Middle frontal gyrus (tissue), 1 donor: ENCODE results near the gene ZEB1.
A peak's percentile ranks its signal among the peaks of the same experiment; 100 is the strongest.
"Not testable (repeated sequence)": the region's sequence is repeated elsewhere in the genome, so short reads cannot be mapped to it uniquely, and the experiment has no call there.

Source experiments
- DNase-seq: peaks from one replicate; pipeline ENCODE4 v3.0.0-alpha.2; 2015; ENCODE audit warnings: low spot score; ENCODE audit errors: extremely low spot score

The ZEB1 gene

DNA sequence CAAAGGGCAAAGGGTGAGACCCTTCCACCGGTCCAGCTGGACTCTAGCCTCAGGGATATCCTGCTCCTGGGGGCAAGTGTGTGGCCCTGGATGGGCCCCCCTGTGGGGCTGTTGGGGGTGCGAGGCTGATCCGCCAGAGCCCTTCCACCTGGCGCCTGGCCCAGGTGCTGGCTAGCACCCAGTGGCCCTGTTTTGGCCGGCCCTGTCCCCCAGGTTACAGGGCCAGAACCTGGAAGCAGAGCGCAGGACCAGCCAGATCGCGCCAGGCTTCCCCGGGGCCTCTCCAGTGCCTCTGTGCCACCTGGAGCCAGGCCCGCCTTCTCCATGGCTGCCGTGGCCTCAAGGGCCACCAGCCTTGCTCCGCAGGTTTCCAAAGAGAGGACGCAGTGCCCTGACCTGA lies 45.2 kb downstream of the ZEB1 start:
- not testable (repeated sequence) for DNase-seq

DNA sequence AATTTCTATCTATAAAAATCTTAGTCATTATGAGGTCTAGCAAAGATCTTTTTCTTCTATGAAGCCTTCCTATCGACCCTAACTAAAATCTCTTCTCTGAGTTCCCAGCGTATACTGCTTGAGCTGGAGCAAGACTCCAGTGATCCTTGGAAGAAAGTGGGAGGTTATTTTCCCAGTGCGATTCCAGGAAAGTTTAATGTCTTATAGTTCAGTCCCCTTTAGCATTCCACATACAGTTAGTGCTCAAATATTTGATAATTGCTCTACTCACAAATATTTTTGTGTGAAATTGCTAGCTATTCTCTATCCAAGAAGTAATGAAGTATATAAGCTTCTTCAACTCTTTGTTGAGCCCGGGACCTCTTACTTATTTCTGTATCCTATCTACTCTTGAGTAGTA lies 47.7 kb downstream of the ZEB1 start:
- DNase-seq: no peak

GRCh38 chr10:31368724-31369123 lies 49.7 kb downstream of the ZEB1 start:
- DNase-seq: no peak

DNA sequence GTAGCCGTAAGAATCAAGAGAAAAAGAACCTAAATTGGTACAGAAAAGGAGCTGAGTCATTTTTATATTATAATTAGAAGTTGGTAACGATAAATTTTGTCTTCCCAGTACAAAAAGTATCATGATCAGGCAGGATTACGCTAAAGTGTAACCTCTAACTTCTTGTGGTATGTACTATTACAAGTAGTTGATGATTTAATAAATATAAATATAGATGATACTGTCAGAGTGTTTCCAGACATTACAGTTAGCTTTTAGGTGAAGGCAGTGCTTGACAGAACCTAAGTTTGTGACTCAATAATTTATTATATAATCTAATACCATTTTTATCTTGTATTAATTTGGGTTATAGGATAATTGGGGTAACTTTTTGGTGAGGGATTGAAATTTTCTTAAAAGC lies 53.4 kb downstream of the ZEB1 start:
- DNase-seq: no peak

DNA sequence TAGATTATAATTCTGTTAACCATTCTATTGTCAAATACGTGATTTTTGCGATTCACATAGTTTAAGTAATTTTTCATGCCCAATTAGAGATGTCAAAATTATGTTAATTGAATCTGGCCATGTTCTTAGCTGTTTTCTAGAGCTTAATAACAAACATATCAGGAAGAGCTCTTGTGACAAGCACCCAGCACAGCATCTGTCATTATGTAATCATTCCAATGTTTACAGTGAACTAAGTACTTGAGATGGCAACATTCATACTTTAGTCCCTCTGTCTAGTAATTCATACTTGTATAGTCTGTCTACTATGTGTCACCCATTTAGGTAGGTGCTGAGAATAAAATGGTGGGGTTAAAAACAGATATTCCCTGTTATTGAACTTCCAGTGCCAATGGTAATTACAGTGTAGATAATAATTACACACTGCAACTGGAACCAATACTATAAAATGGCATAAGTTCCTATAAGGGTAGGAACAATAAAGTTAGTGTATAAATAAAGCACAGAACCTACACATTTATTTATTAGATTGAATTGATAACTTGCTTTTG lies 55.2 kb downstream of the ZEB1 start:
- no peak for DNase-seq

- DNase-seq: no peak
These were observed 62.2 kb downstream of the ZEB1 start for GRCh38 chr10:31381171-31381570.

GRCh38 chr10:31381766-31382316 lies 62.8 kb downstream of the ZEB1 start:
- DNase-seq: no peak

- no peak for DNase-seq
These were observed 65.0 kb downstream of the ZEB1 start for GRCh38 chr10:31383810-31384588.

DNA sequence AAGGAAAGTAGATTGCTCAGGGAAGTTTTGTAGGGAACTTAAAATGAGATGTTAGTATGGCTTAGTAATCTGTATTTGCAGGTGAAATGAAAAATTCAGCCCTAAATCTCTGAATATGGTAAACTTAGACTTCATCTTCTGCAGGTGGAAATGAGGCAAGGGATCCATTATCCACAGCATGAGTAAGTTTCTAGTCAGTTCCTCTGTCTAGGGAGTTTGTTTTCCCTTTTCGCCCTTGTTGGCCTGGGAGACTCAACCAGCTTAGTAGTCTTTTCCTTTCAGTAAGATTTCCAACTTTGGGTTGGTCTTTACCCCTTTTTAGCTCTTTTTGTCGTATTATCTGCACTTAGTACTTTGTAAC lies 65.6 kb downstream of the ZEB1 start:
- no peak for DNase-seq

- no peak for DNase-seq
These were observed 71.8 kb downstream of the ZEB1 start for GRCh38 chr10:31390804-31391203.

GRCh38 chr10:31393844-31394243 lies 74.8 kb downstream of the ZEB1 start:
- DNase-seq: no peak

- DNase-seq: peak; percentile 14
These were observed 76.7 kb downstream of the ZEB1 start for GRCh38 chr10:31395695-31396094.

DNA sequence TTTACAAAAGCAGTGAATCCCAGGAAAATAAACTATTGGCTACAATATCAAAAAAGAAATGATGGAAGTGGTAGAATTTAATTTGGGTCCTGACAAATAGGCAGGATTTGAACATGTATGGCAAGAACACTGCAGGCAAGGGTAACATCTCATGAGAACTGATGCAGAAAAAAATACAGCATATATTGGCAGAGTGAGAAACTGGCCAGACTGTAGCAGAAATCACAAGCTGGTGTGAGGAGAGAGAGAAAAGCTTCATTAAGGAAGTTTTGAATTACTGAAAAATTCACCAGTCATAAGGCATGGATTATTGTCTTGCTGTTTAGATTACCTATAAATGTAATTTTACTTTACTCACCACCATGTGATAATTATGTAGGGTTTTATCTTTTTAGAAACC lies 77.4 kb downstream of the ZEB1 start:
- DNase-seq: peak; percentile 2

- DNase-seq: peak; percentile 2
These were observed 78.8 kb downstream of the ZEB1 start for GRCh38 chr10:31397852-31398251.

DNA sequence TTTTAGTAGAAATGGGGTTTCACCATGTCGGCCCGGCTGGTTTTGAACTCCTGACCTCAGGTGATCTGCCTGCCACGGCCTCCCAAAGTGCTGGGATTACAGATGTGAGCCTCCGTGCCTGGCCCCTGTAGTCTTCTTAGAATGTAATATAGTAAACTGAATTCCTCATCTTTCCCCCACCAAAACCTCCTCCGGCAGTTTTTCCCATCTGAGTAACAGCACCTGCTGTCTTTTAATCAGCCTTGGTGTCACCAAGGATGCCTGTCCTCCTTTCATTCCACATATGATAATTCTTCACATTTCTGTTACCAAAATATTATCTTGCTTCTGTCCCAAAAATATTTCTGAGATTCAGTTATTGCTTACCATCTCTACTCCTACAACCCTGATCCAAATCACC lies 80.2 kb downstream of the ZEB1 start:
- peak; percentile 2 for DNase-seq

- DNase-seq: peak; percentile 4
These were observed 80.6 kb downstream of the ZEB1 start for GRCh38 chr10:31399631-31400030.

GRCh38 chr10:31401287-31401686 lies 82.3 kb downstream of the ZEB1 start:
- DNase-seq: no peak

DNA sequence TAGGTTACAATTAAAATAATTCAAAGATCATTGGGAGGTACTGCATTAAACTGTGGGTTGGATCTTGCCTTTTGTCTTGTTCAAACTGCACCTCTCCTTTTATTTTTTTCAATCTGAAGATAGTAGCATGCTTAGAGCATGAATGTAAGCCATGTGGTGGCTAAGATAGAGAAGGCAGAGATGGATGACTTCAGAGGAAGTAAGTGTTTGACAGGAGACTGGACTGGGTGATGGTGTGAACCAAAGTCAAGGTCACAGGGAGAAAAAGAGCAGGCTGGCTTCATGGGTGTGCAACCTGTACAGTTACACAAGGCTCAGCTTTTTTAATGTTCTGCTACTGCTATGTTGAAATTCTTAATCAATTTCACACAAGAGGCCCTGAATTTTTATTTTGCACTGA lies 85.6 kb downstream of the ZEB1 start:
- DNase-seq: peak; percentile 2

GRCh38 chr10:31405829-31406228 lies 86.8 kb downstream of the ZEB1 start:
- DNase-seq: not testable (repeated sequence)

DNA sequence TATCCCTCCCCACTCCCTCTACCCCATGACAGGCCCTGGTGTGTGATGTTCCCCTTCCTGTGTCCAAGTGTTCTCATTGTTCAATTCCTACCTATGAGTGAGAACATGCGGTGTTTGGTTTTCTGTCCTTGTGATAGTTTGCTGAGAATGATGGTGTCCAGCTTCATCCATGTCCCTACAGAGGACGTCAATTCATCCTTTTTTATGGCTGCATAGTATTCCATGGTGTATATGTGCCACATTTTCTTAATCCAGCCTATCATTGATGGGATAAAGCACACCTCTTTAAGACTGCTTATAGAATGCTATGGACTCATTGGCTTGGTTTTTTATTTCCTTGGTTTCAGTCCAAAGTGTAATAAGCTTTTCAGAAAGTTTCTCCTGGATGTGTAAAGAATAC lies 93.4 kb downstream of the ZEB1 start:
- DNase-seq: not testable (repeated sequence)

- no peak for DNase-seq
These were observed 94.3 kb downstream of the ZEB1 start for GRCh38 chr10:31413325-31413724.

DNA sequence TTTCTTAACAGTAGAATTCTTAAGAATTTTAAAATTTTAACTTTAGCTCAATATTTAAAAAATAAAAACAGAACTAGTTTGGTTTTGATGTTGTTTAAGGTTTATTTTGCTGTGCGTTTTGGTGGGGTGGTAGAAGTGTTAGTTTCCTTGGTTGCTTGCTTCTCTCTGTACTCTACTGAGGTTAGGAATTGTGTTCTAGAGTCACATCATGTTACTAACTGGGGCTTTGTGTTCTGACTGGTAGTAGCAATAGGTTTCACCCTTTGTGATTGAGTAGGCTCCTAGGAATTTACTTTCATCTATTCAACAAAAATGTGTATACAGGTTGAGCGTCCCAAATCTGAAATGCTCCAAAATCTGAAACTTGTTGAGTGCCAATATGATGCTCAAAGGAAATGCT lies 99.5 kb downstream of the ZEB1 start:
- DNase-seq: no peak
